HT1080 (cell line): ENCODE results near the gene CLPSL1. TPM values are rescaled to one million over a fixed set of nuclear protein-coding genes. Genes with fewer than 3 reads are reported as not detected.
A peak's percentile ranks its signal among the peaks of the same experiment; 100 is the strongest.
"Not testable (repeated sequence)": the region's sequence is repeated elsewhere in the genome, so short reads cannot be mapped to it uniquely, and the experiment has no call there.

Experiments
- DNase-seq: peaks from one replicate; pipeline ENCODE4 v3.0.0-alpha.2; 2015; ENCODE audit warnings: low read depth
- polyA plus RNA-seq, 2 experiments: library from polyadenylated mRNA; depleted of rRNA; stranded (reverse); fragments of >200 nt; gene quantifications; 2 replicates each; pipeline ENCODE4 v1.2.3, GENCODE V29; 2015
- total RNA-seq: library from RNA; depleted of rRNA; stranded (reverse); fragments of >200 nt; shearing (Covaris generic); gene quantifications from 2 replicates; pipeline ENCODE4 v1.2.3, GENCODE V29; 2014; rRNA removed

Gene CLPSL1, protein sequence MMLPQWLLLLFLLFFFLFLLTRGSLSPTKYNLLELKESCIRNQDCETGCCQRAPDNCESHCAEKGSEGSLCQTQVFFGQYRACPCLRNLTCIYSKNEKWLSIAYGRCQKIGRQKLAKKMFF
- not detected in 2 replicates for total RNA-seq
- polyA plus RNA-seq (2015; cell fraction: cytosol; rRNA removed): 0.17 TPM in 1 of 2 replicates, not detected in the other
- polyA plus RNA-seq (2015; cell fraction: nucleus; rRNA removed): not detected in 2 replicates

- no peak for DNase-seq
Measured at GRCh38 chr6:35780719-35781118, at the start of gene CLPSL1. Gene CLPSL1, plus strand, starts transcription at chr6:35781019. Its CDS starts 92 bp downstream, at chr6:35781111.

- peak; percentile 60 for DNase-seq
Measured at GRCh38 chr6:35731414-35731735, 49.4 kb upstream of the CLPSL1 start.

DNA sequence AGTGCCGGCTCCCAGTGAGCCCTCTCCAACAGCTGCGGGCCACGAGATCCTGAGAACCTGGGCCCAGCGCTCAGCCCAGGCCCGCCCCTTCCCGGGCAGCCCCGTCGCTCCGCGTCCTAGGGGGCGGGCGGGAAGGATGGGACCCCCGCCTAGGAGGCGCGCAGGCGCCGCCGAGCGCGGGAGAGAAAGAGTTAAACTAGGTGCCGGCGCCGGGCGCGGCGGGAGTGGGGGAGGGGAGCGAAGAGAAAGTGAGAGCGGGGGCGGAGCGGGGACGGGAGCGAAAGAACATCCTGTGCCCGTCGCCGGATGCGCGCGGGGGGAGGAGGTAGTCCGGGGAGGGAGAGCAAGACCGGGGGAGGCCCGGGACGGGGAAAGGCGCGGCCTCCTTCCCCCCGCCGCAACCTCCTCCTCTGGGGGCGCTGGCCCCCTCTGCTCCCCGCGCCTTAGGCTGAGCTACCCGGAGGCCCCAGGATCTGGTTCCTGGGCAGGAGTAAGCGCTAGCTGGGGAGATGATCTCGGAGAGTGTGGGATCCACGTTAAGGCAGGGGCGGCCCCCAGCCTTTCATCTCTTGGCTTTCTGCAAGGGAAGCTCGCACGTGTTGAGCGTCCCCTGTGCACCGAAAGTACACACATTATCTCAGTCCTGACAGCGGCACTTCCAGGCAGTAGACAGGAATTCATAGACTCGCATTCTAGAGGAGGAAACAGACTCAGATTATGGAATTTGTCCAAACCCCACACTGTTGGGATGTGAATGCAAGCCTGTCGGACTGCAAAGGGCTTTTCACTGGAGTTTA is 48.9 kb upstream of the CLPSL1 start:
- DNase-seq: peak; percentile 72

DNA sequence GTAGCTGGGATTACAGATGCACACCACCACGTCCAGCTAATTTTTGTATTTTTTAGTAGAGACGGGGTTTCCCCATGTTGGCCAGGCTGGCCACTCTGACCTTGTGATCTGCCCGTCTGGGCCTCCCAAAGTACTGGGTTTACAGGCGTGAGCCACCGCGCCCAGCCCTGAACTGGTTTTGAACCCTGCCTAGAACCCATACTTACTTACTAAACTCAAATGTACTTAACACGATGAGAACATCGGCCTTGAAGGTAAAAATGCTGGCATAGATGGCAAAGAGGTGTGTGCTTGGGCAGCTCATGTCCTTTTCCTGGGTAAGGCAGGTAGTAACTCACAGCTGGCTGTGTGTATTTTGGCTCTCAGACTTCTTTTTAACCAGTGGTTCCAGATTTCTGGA is 47.2 kb upstream of the CLPSL1 start:
- no peak for DNase-seq

- not testable (repeated sequence) for DNase-seq
Measured at GRCh38 chr6:35734319-35734718, 46.5 kb upstream of the CLPSL1 start.

DNA sequence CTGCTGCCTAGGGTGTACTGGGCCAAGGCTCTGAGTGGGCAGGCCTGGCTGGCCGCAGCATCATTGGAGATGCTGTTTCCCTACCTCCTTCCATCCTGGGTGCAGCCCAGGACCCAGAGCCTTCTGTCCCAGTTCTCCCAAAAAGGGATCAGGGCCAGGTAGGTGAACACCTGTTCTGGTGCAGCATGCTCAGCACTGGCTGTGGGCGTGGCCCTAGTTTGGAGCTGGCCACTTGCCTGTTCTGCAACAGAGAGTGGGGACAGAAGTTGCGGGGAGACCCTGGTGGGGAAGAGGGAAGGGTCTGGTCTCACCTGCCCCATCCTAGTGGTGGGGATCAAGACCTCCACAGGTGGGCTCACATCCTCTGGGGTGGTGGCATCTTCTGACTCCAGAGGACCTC is 45.4 kb upstream of the CLPSL1 start:
- no peak for DNase-seq

GRCh38 chr6:35736253-35736894 is 44.4 kb upstream of the CLPSL1 start:
- DNase-seq: peak; percentile 33

DNA sequence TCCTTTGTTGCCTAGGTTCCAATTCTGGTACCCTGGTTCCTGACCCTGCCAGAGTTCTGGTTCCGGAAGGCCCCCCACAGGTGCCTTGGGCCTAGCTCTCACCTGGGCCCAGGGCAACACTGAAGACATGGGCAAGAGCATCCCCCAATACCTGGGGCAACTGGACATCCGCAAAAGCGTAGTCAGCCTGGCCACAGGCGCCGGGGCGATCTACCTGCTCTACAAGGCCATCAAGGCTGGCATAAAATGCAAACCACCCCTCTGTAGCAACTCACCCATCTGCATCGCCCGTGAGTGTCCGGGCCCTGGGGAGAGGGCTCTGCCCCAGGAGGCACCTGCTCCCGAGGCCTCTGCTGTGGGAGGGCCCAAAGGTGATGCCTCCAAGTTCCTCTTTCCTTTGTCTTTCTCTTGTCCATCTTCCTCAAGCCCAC is 43.8 kb upstream of the CLPSL1 start, which contains the start of gene ARMC12:
TSS of gene ARMC12 (plus strand) at position 51 of the 431 bp plus-strand sequence. CDS start at position 128, 77 bp downstream.
- no peak for DNase-seq

- DNase-seq: peak; percentile 77
Measured at GRCh38 chr6:35737413-35738211, 43.2 kb upstream of the CLPSL1 start.

- no peak for DNase-seq
Measured at GRCh38 chr6:35739645-35740524, 40.9 kb upstream of the CLPSL1 start.

GRCh38 chr6:35742842-35743241 is 38.0 kb upstream of the CLPSL1 start:
- DNase-seq: no peak

- DNase-seq: no peak
Measured at GRCh38 chr6:35745509-35745908, 35.3 kb upstream of the CLPSL1 start.

- no peak for DNase-seq
Measured at GRCh38 chr6:35746516-35746915, 34.3 kb upstream of the CLPSL1 start.

- DNase-seq: no peak
Measured at GRCh38 chr6:35747877-35748276, 32.9 kb upstream of the CLPSL1 start.

DNA sequence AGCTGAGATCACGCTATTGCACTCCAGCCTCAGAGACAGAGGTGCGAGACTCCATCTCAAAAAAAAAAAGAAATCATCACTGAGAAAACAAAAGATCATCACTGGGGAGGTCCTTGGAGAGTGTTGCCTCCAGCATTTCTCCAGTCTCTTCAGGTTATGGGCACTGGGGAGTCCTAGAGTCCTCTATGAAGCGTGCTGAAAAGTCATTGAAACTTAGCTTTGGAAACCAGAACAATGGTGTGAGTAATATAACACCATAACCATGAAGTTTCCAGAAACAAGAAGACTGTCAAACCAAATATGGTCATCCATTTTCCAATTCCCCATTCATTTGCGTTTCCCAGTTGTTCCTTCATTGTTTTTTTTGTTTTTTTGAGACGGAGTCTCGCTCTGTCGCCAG is 30.3 kb upstream of the CLPSL1 start:
- DNase-seq: no peak

DNA sequence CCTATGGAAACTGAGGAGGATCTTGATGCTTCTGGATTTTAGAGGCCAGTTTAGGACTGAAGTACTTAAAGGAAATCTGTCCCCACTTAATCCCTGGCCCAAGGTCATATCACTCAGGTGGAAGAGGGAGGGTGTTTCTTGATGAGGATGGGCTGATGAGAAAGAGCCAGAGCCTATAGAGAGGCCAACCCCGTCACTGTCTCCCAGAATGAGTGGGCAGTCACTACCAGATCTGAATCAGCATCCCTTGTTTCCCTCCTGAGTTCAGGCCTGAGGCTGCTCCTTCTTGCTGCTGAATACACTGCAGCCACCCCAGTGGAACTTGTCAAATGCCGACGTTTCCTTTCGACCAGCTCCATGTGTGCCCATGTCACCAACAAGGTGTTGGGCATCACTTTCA is 29.2 kb upstream of the CLPSL1 start:
- DNase-seq: no peak

DNA sequence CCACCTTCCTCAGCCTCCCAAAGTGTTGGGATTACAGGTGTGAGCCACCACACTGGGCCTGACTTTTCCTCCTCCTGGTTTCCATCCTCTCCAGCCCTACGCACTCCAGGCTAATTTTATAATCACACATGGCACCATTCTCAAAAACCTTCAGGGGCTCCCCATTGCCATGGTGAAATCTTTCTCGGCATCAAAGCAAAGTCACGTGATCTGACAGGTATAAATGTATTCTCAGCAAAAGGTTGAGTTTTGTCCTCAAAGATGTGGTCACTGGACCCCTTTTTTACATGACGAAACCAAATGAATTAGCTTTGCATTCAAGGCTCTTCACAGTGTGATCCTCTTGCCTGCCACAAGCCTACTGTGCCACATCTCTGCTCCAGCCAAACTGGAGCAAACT is 28.5 kb upstream of the CLPSL1 start:
- DNase-seq: no peak

GRCh38 chr6:35754452-35755277 is 26.2 kb upstream of the CLPSL1 start:
- peak; percentile 38 for DNase-seq

DNA sequence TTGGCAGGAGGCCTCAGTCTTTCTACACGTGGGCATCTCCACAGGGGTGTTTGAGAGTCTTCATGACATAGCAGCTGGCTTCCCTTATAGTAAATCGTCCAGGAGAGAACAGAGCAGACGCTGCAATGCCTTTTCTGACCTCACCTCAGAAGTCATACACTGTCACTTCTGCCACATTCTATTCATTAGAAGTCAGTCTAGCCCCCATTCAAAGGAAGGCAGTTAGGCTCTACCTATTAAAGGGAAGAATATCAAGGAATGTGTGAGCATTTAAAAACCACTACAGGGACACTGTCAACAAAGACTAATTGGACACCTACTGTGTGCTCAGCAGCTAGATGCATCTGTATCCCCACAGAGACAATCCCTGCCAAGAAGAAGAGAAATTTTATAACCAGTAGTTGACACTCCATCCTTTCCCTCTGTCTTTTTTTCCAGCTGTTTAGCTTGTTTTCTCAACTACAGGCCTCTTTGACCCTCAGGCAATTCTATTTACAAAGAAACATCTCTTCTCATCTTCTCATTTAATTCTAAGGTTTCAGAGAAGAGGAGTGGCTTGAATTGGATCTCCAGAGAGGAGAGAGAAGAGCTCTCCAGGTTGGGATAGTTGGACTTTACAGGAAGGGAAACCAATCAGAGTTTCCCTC is 25.4 kb upstream of the CLPSL1 start:
- DNase-seq: no peak
